Measurements from ENCODE around the gene BMPR1A. TPM values are rescaled to one million over a fixed set of nuclear protein-coding genes. Genes with fewer than 3 reads are reported as not detected.
"Not testable (repeated sequence)": the region's sequence is repeated elsewhere in the genome, so short reads cannot be mapped to it uniquely, and the experiment has no call there.

Gene BMPR1A
- total RNA-seq, 2 experiments from 2014 or later: 8.9 to 11.7 TPM

- no peak overlapping the region for H3K27ac Mint-ChIP-seq
- DNase-seq: no peak
- H3K9me3 Mint-ChIP-seq: peaks cover 3% of the 10 kb centered on the region
- H3K36me3 Mint-ChIP-seq (ENCODE audit: low read depth): no peaks in the 10 kb centered on the region
- no peak overlapping the region for H3K4me3 Mint-ChIP-seq
- no peaks in the 10 kb centered on the region for H3K27me3 Mint-ChIP-seq
- ChIA-PET POLR2A (no interaction called here), CTCF (interaction anchor here (1.0 kb wide), 1 partner anchor 12 kb away, joined by 3 read pairs; no protein-coding TSS in a partner anchor)
- no peaks in the 10 kb centered on the region for H3K4me1 Mint-ChIP-seq
Observed at GRCh38 chr10:86851328-86852207, 95.1 kb downstream of the BMPR1A start.

- H3K27ac Mint-ChIP-seq, H3K27me3 Mint-ChIP-seq: not testable (repeated sequence)
Observed at GRCh38 chr10:86853582-86853981, 97.2 kb downstream of the BMPR1A start.

GRCh38 chr10:86855513-86855912 lies 99.1 kb downstream of the BMPR1A start:
- Mint-ChIP-seq H3K4me1 (no peaks in the 10 kb centered on the region), H3K27me3 (no peaks in the 10 kb centered on the region), H3K36me3 (ENCODE audit: low read depth) (no peaks in the 10 kb centered on the region), H3K27ac (no peak overlapping the region), H3K4me3 (no peak overlapping the region), H3K9me3 (peaks cover 3% of the 10 kb centered on the region)
- CTCF ChIA-PET: no interaction called here
- POLR2A ChIA-PET: no interaction called here
- no peak for DNase-seq

More at GRCh38 chr10:86853582-86853981, 97.2 kb downstream of the BMPR1A start:
- CTCF ChIA-PET; H3K4me1 Mint-ChIP-seq; H3K4me3 Mint-ChIP-seq; H3K9me3 Mint-ChIP-seq; POLR2A ChIA-PET; DNase-seq; H3K36me3 Mint-ChIP-seq (ENCODE audit: low read depth): not testable (repeated sequence)

GRCh38 chr10:86856156-86856555 lies 99.7 kb downstream of the BMPR1A start:
- CTCF ChIA-PET: no interaction called here
- Mint-ChIP-seq H3K9me3 (peaks cover 3% of the 10 kb centered on the region), H3K4me1 (no peaks in the 10 kb centered on the region), H3K27ac (no peak overlapping the region), H3K4me3 (no peak overlapping the region), H3K36me3 (ENCODE audit: low read depth) (no peaks in the 10 kb centered on the region), H3K27me3 (no peaks in the 10 kb centered on the region)
- POLR2A ChIA-PET: no interaction called here
- DNase-seq: no peak

GRCh38 chr10:86857128-86857721 lies 100.8 kb downstream of the BMPR1A start:
- POLR2A ChIA-PET: no interaction called here
- H3K9me3 Mint-ChIP-seq: peaks cover 3% of the 10 kb centered on the region

GRCh38 chr10:86858011-86858410 lies 101.6 kb downstream of the BMPR1A start:
- no peaks in the 10 kb centered on the region for H3K27me3 Mint-ChIP-seq
- CTCF ChIA-PET: interaction anchor here (0.9 kb wide), 1 partner anchor 12 kb away, joined by 4 read pairs; no protein-coding TSS in a partner anchor

More at GRCh38 chr10:86857128-86857721, 100.8 kb downstream of the BMPR1A start:
- CTCF ChIA-PET: no interaction called here
- Mint-ChIP-seq H3K36me3 (ENCODE audit: low read depth) (no peaks in the 10 kb centered on the region), H3K27ac (no peak overlapping the region), H3K27me3 (no peaks in the 10 kb centered on the region), H3K4me1 (no peaks in the 10 kb centered on the region), H3K4me3 (no peak overlapping the region)
- no peak for DNase-seq

GRCh38 chr10:86861351-86861750 lies 104.9 kb downstream of the BMPR1A start:
- no peaks in the 10 kb centered on the region for H3K9me3 Mint-ChIP-seq
- H3K4me3 Mint-ChIP-seq: no peak overlapping the region
- ChIA-PET POLR2A (no interaction called here), CTCF (no interaction called here)
- H3K27me3 Mint-ChIP-seq: no peaks in the 10 kb centered on the region
- DNase-seq: no peak
- no peak overlapping the region for H3K27ac Mint-ChIP-seq
- H3K4me1 Mint-ChIP-seq: no peaks in the 10 kb centered on the region
- no peaks in the 10 kb centered on the region for H3K36me3 Mint-ChIP-seq (ENCODE audit: low read depth)

More at GRCh38 chr10:86858011-86858410, 101.6 kb downstream of the BMPR1A start:
- Mint-ChIP-seq H3K36me3 (ENCODE audit: low read depth) (no peaks in the 10 kb centered on the region), H3K9me3 (peaks cover 3% of the 10 kb centered on the region), H3K4me1 (no peaks in the 10 kb centered on the region), H3K27ac (no peak overlapping the region), H3K4me3 (no peak overlapping the region)
- POLR2A ChIA-PET: no interaction called here
- DNase-seq: no peak

GRCh38 chr10:86862373-86862772 lies 106.0 kb downstream of the BMPR1A start:
- H3K27me3 Mint-ChIP-seq: no peaks in the 10 kb centered on the region
- H3K4me1 Mint-ChIP-seq: no peaks in the 10 kb centered on the region
- no peak overlapping the region for H3K4me3 Mint-ChIP-seq
- CTCF ChIA-PET: no interaction called here
- H3K9me3 Mint-ChIP-seq: no peaks in the 10 kb centered on the region
- no peak overlapping the region for H3K27ac Mint-ChIP-seq
- DNase-seq: no peak
- POLR2A ChIA-PET: no interaction called here
- H3K36me3 Mint-ChIP-seq (ENCODE audit: low read depth): no peaks in the 10 kb centered on the region

- H3K36me3 Mint-ChIP-seq (ENCODE audit: low read depth): no peaks in the 10 kb centered on the region
- no peak overlapping the region for H3K4me3 Mint-ChIP-seq
- H3K4me1 Mint-ChIP-seq: no peaks in the 10 kb centered on the region
- POLR2A ChIA-PET: no interaction called here
- H3K27me3 Mint-ChIP-seq: no peaks in the 10 kb centered on the region
- no peak overlapping the region for H3K27ac Mint-ChIP-seq
- no peak for DNase-seq
- CTCF ChIA-PET: interaction anchor here (1.7 kb wide), 1 partner anchor 76 kb away, joined by 6 read pairs; no protein-coding TSS in a partner anchor
- H3K9me3 Mint-ChIP-seq: no peaks in the 10 kb centered on the region
Observed at GRCh38 chr10:86862786-86863483, 106.5 kb downstream of the BMPR1A start.

- Mint-ChIP-seq H3K36me3 (ENCODE audit: low read depth) (no peaks in the 10 kb centered on the region), H3K27ac (no peak overlapping the region), H3K27me3 (no peaks in the 10 kb centered on the region)
Observed at GRCh38 chr10:86863484-86863842, 107.0 kb downstream of the BMPR1A start.

GRCh38 chr10:86865011-86865811 lies 108.8 kb downstream of the BMPR1A start:
- H3K27ac Mint-ChIP-seq; POLR2A ChIA-PET; H3K4me1 Mint-ChIP-seq; H3K36me3 Mint-ChIP-seq (ENCODE audit: low read depth); DNase-seq; H3K9me3 Mint-ChIP-seq; H3K27me3 Mint-ChIP-seq; H3K4me3 Mint-ChIP-seq: not testable (repeated sequence)
- CTCF ChIA-PET: interaction anchor here (0.6 kb wide), 1 partner anchor 155 kb away, joined by 3 read pairs; no protein-coding TSS in a partner anchor

More at GRCh38 chr10:86863484-86863842, 107.0 kb downstream of the BMPR1A start:
- H3K4me3 Mint-ChIP-seq: no peak overlapping the region
- H3K4me1 Mint-ChIP-seq: no peaks in the 10 kb centered on the region
- H3K9me3 Mint-ChIP-seq: no peaks in the 10 kb centered on the region
- CTCF ChIA-PET: interaction anchor here (1.7 kb wide), 1 partner anchor 75 kb away, joined by 6 read pairs; no protein-coding TSS in a partner anchor
- DNase-seq: no peak
- POLR2A ChIA-PET: no interaction called here

- DNase-seq: no peak
- Mint-ChIP-seq H3K4me1 (no peaks in the 10 kb centered on the region), H3K27me3 (no peaks in the 10 kb centered on the region), H3K27ac (no peak overlapping the region), H3K36me3 (ENCODE audit: low read depth) (no peaks in the 10 kb centered on the region), H3K4me3 (no peak overlapping the region), H3K9me3 (no peaks in the 10 kb centered on the region)
- ChIA-PET CTCF (no interaction called here), POLR2A (no interaction called here)
Observed at GRCh38 chr10:86867149-86867548, 110.7 kb downstream of the BMPR1A start.
